Stimulated activated CD4-positive, alpha-beta T cell treated with anti-CD3 and anti-CD28 coated beads, Interleukin-15, amount 100 ng/mL, for 24 hours (primary cell): ENCODE data around the gene NTN5.
"Not testable (repeated sequence)": the region's sequence is repeated elsewhere in the genome, so short reads cannot be mapped to it uniquely, and the experiment has no call there.

Experiments used
- DNase-seq: peaks from one replicate; pipeline ENCODE4 v3.0.0-alpha.2; 2020

NTN5 gene

GRCh38 chr19:48672994-48673393, at the start of gene NTN5:
Gene NTN5 (minus strand): TSS chr19:48673017. CDS start chr19:48670986, 2,031 bp downstream.
- no peak for DNase-seq

DNA sequence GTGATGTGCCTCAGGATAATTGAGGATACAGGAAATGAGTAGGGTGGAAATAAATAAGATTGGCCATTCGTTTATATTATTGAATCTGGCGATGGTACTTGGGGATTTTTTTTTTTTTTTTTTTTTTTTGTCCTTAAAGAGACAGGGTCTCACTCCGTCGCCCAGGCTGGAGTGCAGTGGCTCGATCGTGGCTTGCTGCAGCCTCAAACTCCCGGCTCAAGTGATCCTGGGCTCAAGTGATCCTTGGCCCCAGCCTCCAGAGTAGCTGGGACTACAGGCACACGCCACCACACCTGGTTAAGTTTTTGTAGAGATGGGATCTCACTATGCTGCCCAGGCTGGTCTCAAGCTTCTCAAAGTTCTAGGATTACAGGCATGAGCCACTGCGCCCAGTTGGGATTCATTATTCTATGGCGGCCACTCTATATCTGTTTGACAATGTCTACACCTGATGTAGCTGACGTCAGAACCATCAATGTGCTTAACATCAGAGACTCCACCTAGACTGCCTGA, 49.4 kb upstream of the NTN5 start:
- DNase-seq, result no peak

GRCh38 chr19:48720613-48721296, 47.9 kb upstream of the NTN5 start:
- peak; percentile 95 for DNase-seq

GRCh38 chr19:48720251-48720612, 47.4 kb upstream of the NTN5 start:
- no peak for DNase-seq

- DNase-seq, result no peak
Observed at GRCh38 chr19:48719263-48720171, 46.7 kb upstream of the NTN5 start, which contains the start of gene MAMSTR. Gene MAMSTR (minus strand): TSS chr19:48719725. CDS start chr19:48719031, 694 bp downstream.

- DNase-seq, result no peak
Observed at GRCh38 chr19:48718711-48719231, 46.0 kb upstream of the NTN5 start.

DNA sequence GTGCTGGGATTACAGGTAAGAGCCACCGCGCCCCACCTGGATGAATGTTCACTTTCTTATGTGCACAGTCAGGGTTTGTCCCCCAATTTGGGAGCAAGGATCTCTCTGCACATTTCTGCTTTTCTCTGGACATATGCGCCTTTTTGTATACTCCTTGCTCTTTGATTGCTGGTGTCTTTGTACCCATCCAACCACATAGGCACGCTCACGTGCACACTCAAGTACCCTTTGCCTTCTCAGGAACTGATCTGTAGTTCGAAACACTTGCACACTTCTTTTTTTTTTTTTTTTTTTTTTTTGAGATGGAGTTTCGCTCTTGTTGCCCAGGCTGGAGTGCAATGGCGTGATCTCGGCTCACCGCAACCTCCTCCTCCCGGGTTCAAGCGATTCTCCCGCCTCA, 45.3 kb upstream of the NTN5 start:
- not testable (repeated sequence) for DNase-seq

DNA sequence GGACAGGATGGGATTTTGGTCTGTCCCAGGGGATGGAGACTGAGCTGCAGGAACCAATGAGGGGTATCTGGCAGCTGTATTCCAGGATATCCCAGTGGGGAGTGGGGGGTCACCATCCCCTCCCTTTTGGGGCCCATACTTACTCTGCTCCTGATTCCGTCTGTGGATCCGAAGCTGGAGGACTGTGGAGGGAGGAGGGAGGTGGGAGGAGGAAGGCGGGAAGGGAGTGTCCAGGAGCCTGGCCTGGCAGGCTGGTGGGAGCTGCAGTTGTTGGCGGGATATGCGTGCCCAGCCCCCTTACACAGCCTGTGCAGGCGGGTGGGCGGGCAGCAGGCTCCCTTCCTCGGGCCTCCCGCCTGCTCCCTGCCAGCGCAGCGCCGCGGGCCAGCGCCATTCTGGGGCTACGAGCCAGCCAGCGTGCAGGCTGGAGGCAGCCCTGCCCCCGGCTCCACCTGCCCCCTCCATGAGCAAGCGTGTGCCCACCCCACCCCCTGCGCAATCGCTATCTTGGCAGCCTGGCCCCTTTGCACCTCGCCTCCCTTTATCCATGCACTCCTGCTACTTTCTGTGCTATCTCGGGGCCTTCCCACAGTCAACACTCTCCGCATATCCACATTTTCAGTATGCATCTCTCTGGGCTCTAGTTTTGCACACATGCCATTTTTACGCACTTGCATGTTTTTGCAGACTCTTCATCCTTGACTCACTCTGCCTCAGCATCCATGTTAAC, 43.9 kb upstream of the NTN5 start:
- no peak for DNase-seq

DNA sequence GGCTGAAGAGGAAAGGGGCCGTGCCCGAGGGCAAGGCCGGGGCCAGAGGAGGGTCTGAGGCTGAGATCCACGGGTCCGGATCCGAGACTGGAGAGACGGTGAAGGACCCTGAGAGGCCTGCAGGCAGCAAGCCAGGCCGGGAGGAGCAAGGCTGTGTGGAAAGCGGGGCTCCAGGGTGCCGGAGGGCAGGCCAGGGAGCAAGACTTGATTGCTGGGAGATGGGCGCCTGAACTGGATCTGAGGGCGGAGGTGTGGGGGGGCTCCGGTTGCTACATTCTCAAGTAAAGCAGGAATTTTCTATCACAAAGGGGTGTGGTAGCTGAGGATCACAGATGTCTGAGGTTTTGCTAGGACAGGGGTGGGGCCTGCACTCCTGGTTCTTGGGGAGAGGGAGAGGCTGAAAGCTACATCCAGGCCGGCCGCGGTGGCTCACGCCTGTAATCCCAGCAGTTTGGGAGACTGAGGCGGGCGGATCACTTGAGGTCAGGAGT, 42.9 kb upstream of the NTN5 start:
- DNase-seq, result no peak

GRCh38 chr19:48714759-48715675, 42.2 kb upstream of the NTN5 start:
- no peak for DNase-seq

DNA sequence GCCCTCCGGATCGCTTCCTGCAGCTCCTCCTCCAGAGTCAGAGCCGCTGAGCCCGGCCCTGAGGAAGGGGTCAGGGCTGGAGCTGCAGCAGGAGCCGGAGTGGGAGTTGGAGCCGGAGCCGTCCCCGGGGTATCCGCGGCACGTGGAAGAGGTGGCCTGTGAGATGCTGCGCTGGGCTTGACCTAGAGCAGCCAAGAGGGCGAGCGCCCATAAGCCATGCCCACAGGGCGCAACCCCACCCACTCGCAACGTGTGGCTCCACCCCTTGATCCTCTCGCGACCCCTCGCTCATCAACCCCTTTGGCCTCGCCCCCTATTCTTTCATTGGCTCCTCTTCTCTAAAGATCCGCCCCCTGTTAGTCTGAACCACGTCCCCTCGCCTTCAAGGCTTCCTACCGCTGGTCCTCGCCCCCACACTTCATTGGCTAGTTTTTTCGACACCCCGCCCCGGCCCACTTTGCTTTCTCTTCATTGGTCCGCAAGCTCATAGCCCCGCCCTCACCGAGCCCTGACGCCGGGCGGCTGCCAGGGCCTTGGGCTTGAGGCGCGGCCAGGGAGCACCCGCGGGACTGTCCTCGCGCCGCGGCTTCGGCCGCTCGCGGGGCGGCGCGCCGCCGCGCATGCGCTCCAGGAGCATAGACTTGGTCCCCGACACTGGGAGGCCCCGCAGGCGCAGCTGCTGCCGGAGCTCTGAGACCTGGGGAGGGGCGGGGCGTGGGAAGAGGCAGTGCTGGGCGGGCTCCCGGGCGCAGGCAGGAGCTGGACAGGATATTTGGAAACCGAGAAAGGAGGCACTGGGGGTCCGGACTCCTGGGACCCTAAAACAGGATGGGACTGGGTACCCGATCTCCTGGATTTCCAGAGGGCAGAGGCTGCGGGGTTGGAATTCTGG, 41.3 kb upstream of the NTN5 start:
- peak; percentile 99 for DNase-seq

- no peak for DNase-seq
Observed at GRCh38 chr19:48713041-48713863, 40.4 kb upstream of the NTN5 start.

DNA sequence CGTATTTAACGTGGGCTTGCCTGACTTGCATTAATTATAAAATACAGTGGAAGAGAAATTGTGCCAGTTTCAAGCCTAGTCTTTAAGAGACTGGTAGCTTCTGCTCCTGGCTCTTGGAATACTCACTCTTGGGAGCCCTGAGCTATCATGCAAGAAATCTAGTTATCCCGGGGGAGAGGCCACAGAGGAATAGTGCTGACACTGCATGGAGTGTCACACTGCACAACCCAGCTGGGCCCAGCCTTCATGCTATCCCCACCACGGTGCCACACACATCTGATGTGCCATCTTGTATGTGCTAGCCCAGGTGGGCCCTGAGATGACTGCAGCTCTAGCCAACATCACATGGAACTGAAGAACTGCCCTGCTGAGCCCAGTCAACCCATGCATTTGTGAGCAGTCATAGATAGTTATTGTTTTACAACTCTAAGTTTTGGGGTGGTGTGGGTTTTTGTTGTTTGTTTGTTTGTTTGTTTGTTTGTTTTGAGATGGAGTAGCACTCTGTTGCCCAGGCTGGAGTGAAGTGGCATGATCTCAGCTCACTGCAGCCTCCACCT, 38.4 kb upstream of the NTN5 start:
- no peak for DNase-seq

DNA sequence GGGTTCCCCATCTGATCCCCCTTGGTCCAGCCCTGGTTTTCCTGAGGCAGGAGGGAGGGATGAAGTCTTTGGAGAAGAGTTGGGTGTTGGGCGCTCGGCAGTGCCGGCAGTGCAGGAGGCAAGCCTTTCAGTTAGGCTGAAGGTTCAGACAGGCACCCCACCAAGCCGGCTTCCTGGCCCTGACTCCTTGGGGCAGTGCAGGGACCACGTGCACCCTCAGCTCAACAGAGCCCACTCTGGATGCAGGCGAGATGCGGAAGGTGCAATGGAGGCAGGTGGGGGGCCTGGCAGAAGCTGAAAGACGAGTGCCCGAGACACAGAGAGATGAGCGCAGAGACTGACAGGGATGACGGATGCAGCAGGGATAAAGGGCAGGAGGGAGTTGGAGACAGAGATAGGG, 35.7 kb upstream of the NTN5 start:
- DNase-seq, result no peak

- no peak for DNase-seq
Observed at GRCh38 chr19:48705431-48705830, 32.6 kb upstream of the NTN5 start.

- DNase-seq, result no peak
Observed at GRCh38 chr19:48703316-48703715, 30.5 kb upstream of the NTN5 start.

GRCh38 chr19:48702701-48703100, 29.9 kb upstream of the NTN5 start:
- no peak for DNase-seq

GRCh38 chr19:48698046-48698445, 25.2 kb upstream of the NTN5 start:
- no peak for DNase-seq

- peak; percentile 32 for DNase-seq
Observed at GRCh38 chr19:48696353-48697010, 23.7 kb upstream of the NTN5 start.
